ENCODE data around the gene ITPRID2. TPM values are rescaled to one million over a fixed set of nuclear protein-coding genes. Genes with fewer than 3 reads are reported as not detected.
A peak's percentile ranks its signal among the peaks of the same experiment; 100 is the strongest.

ITPRID2 gene
- polyA plus RNA-seq, 3 donors, result 17.9 to 50.2 (median 23.0) TPM

GRCh38 chr2:181918188-181918587 is 26.7 kb downstream of the ITPRID2 start:
- intact Hi-C loops (cut with micrococcal nuclease), result no loop called here
- Histone ChIP-seq H3K36me3 (replicated peaks in 1 of 2; ENCODE audit: control insufficient read depth in 1 of 2, insufficient read depth in 2 of 2, low read length in 2 of 2) (peaks cover 91 to 100% of the 10 kb centered on the region in 2 donors), H3K79me2 (ENCODE audit: insufficient read depth, low read length) (peaks cover 28% of the 10 kb centered on the region), H3K9me3 (replicated peaks in 1 of 2; ENCODE audit: control insufficient read depth in 1 of 2, insufficient read depth in 1 of 2, low read length in 2 of 2) (no peaks in the 10 kb centered on the region), H3K4me1 (ENCODE audit: control insufficient read depth in 1 of 2, insufficient read depth in 2 of 2, low read length in 2 of 2) (no peaks in the 10 kb centered on the region), H3K27me3 (ENCODE audit: control insufficient read depth in 2 of 2, insufficient read depth in 2 of 2, low read length in 2 of 2) (no peaks in the 10 kb centered on the region), H3K4me2 (replicated peaks; ENCODE audit: extremely low read depth, low read length, poor library complexity, severe bottlenecking) (no peak overlapping the region), H4K20me1 (ENCODE audit: insufficient read depth, low read length) (peaks cover 64% of the 10 kb centered on the region), H3K27ac (ENCODE audit: low read depth in 1 of 2, low read length in 2 of 2) (peak overlapping the region in 1 of 2 donors; percentile 44), H2AFZ (ENCODE audit: insufficient read depth, low read depth, low read length, poor library complexity, severe bottlenecking) (no peak overlapping the region), H3K4me3 (replicated peaks in 1 of 3; ENCODE audit: low read depth in 2 of 3, low read length in 3 of 3) (no peak overlapping the region), H3K9ac (ENCODE audit: insufficient read depth, low read length, poor library complexity, severe bottlenecking) (no peak overlapping the region)
- WGBS (ENCODE audit: insufficient coverage), result no CpG with 5 or more reads among the region's 5 CpGs
- DNase-seq, result no peak
- no peak overlapping the region for H3K27ac Mint-ChIP-seq
- H3K4me3 Mint-ChIP-seq, result no peak overlapping the region
- TF ChIP-seq CTCF (IDR thresholded peaks at IDR 0.05), result no peak
- H3K4me1 Mint-ChIP-seq, result no peaks in the 10 kb centered on the region
- no peaks in the 10 kb centered on the region for H3K27me3 Mint-ChIP-seq (ENCODE audit: low read depth in 3 of 3)
- H3K36me3 Mint-ChIP-seq, result peaks cover 79 to 90% of the 10 kb centered on the region in 2 donors
- no peaks in the 10 kb centered on the region for H3K9me3 Mint-ChIP-seq

- Histone ChIP-seq H3K27ac (ENCODE audit: low read depth in 1 of 2, low read length in 2 of 2) (no peak overlapping the region), H3K27me3 (ENCODE audit: control insufficient read depth in 2 of 2, insufficient read depth in 2 of 2, low read length in 2 of 2) (no peaks in the 10 kb centered on the region), H3K9ac (ENCODE audit: insufficient read depth, low read length, poor library complexity, severe bottlenecking) (no peak overlapping the region), H3K4me3 (replicated peaks in 1 of 3; ENCODE audit: low read depth in 2 of 3, low read length in 3 of 3) (no peak overlapping the region), H3K36me3 (replicated peaks in 1 of 2; ENCODE audit: control insufficient read depth in 1 of 2, insufficient read depth in 2 of 2, low read length in 2 of 2) (peaks cover 87 to 99% of the 10 kb centered on the region in 2 donors), H3K4me2 (replicated peaks; ENCODE audit: extremely low read depth, low read length, poor library complexity, severe bottlenecking) (no peak overlapping the region), H3K79me2 (ENCODE audit: insufficient read depth, low read length) (peaks cover 64% of the 10 kb centered on the region), H3K4me1 (ENCODE audit: control insufficient read depth in 1 of 2, insufficient read depth in 2 of 2, low read length in 2 of 2) (no peaks in the 10 kb centered on the region), H2AFZ (ENCODE audit: insufficient read depth, low read depth, low read length, poor library complexity, severe bottlenecking) (no peak overlapping the region), H4K20me1 (ENCODE audit: insufficient read depth, low read length) (peaks cover 62% of the 10 kb centered on the region), H3K9me3 (replicated peaks in 1 of 2; ENCODE audit: control insufficient read depth in 1 of 2, insufficient read depth in 1 of 2, low read length in 2 of 2) (no peaks in the 10 kb centered on the region)
- H3K9me3 Mint-ChIP-seq, result peaks cover 0 to 5% (median 0%) of the 10 kb centered on the region in 7 donors
- TF ChIP-seq CTCF (IDR thresholded peaks at IDR 0.05), result no peak
- no peaks in the 10 kb centered on the region for H3K27me3 Mint-ChIP-seq (ENCODE audit: low read depth in 3 of 3)
- no peak for DNase-seq
- WGBS (ENCODE audit: insufficient coverage), result no CpG with 5 or more reads among the region's 1 CpG
- no peaks in the 10 kb centered on the region for H3K4me1 Mint-ChIP-seq
- intact Hi-C loops (cut with micrococcal nuclease), result no loop called here
- no peak overlapping the region for H3K27ac Mint-ChIP-seq
- no peak overlapping the region for H3K4me3 Mint-ChIP-seq
- peaks cover 61 to 77% of the 10 kb centered on the region in 2 donors for H3K36me3 Mint-ChIP-seq
Observed at GRCh38 chr2:181923121-181923520, 31.6 kb downstream of the ITPRID2 start.
